Lower lobe of right lung (tissue), 2 donors: ENCODE results near the gene MSGN1. TPM values are rescaled to one million over a fixed set of nuclear protein-coding genes. Genes with fewer than 3 reads are reported as not detected.

ENCODE experiments used
- ATAC-seq, 2 donors: fragments of 200-7000 bp; cut with Tn5 transposase; one replicate each; pipeline ENCODE4 v1.9.1; 2020 to 2022; ENCODE audit warnings: mild to moderate bottlenecking in 2 of 2, moderate library complexity in 2 of 2
- DNase-seq: peaks from one replicate; pipeline ENCODE4 v3.0.0-alpha.2; 2020
- H3K27ac ChIP-seq: fragments of 200-600 bp; one replicate; pipeline ENCODE4 v1.8.0; 2022
- H3K27me3 ChIP-seq: fragments of 200-600 bp; one replicate; pipeline ENCODE4 v1.8.0; 2022; ENCODE audit warnings: low read depth
- H3K36me3 ChIP-seq: fragments of 200-600 bp; one replicate; pipeline ENCODE4 v1.8.0; 2022; ENCODE audit warnings: mild to moderate bottlenecking
- H3K4me1 ChIP-seq: fragments of 200-600 bp; one replicate; pipeline ENCODE4 v1.8.0; 2022
- H3K4me3 ChIP-seq: fragments of 200-600 bp; one replicate; pipeline ENCODE4 v1.8.0; 2022; ENCODE audit warnings: mild to moderate bottlenecking
- H3K9me3 ChIP-seq: fragments of 200-600 bp; one replicate; pipeline ENCODE4 v1.8.0; 2022
- intact Hi-C: fragments of 100-400 bp; cut with DNase I; formaldehyde crosslinking; loops from one replicate; pipeline ENCODE4 v1.11.0; 2022
- total RNA-seq: library from RNA; stranded (reverse); fragmentation: NEBNext Ultra II Directional; extraction: Animal tissue kit (Norgen Biotek cat#: 25700); gene quantifications from one replicate; pipeline ENCODE4 v1.2.1, GENCODE V29; 2021
- TF ChIP-seq, protein P1 (sequence below): fragments of 200-600 bp; IDR thresholded peaks from one replicate; pipeline ENCODE4 v1.8.0; 2022; ENCODE audit warnings: antibody characterized with exemption, mild to moderate bottlenecking
- donor health status: DM: no; HTN: yes; CAD: no; lungs with severe emphysema.

MSGN1 gene
- total RNA-seq, 1 donor from 2014 or later: not detected

GRCh38 chr2:17827316-17827715, 11.1 kb downstream of the MSGN1 start:
- ATAC-seq: no peak
- TF ChIP-seq, protein P1, sequence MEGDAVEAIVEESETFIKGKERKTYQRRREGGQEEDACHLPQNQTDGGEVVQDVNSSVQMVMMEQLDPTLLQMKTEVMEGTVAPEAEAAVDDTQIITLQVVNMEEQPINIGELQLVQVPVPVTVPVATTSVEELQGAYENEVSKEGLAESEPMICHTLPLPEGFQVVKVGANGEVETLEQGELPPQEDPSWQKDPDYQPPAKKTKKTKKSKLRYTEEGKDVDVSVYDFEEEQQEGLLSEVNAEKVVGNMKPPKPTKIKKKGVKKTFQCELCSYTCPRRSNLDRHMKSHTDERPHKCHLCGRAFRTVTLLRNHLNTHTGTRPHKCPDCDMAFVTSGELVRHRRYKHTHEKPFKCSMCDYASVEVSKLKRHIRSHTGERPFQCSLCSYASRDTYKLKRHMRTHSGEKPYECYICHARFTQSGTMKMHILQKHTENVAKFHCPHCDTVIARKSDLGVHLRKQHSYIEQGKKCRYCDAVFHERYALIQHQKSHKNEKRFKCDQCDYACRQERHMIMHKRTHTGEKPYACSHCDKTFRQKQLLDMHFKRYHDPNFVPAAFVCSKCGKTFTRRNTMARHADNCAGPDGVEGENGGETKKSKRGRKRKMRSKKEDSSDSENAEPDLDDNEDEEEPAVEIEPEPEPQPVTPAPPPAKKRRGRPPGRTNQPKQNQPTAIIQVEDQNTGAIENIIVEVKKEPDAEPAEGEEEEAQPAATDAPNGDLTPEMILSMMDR: no peak
- DNase-seq: no peak
- H3K27me3 ChIP-seq: peaks cover 12% of the 10 kb centered on the region
- intact Hi-C loops: no loop called here
- H3K27ac ChIP-seq: no peak overlapping the region
- no peak overlapping the region for H3K4me3 ChIP-seq
- no peaks in the 10 kb centered on the region for H3K36me3 ChIP-seq
- peaks cover 8% of the 10 kb centered on the region for H3K4me1 ChIP-seq
- no peaks in the 10 kb centered on the region for H3K9me3 ChIP-seq

DNA sequence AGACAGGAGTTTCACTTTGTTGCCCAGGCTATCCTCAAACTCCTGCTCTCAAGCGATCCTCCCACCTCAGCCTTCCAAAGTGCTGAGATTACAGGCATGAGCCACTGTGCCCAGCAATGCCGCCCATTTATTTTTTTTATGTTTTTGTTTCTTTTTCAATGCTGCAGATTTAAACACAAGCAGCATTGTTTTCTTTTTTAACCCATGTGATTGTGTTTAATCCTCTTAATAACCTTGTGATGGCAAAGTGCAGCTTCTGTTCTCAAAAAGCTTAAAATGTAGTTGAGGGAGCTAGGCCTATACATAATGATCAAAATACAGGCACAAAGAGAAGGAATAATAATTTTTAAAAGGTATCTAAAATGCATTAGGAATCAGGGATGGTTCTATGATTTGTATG, 11.5 kb downstream of the MSGN1 start:
- DNase-seq: no peak
- H3K4me1 ChIP-seq: peaks cover 4% of the 10 kb centered on the region
- no peak overlapping the region for H3K4me3 ChIP-seq
- TF ChIP-seq, protein P1: no peak
- no peak for ATAC-seq
- peaks cover 12% of the 10 kb centered on the region for H3K27me3 ChIP-seq
- intact Hi-C loops: no loop called here
- H3K27ac ChIP-seq: no peak overlapping the region
- no peaks in the 10 kb centered on the region for H3K9me3 ChIP-seq
- no peaks in the 10 kb centered on the region for H3K36me3 ChIP-seq

- Histone ChIP-seq H3K27me3 (peaks cover 12% of the 10 kb centered on the region), H3K36me3 (no peaks in the 10 kb centered on the region), H3K27ac (no peak overlapping the region), H3K4me3 (no peak overlapping the region), H3K9me3 (no peaks in the 10 kb centered on the region), H3K4me1 (no peaks in the 10 kb centered on the region)
- peak; percentile 73 for DNase-seq
- peak; percentile 88 to 94 for ATAC-seq
- TF ChIP-seq, protein P1: peak; percentile 87
- intact Hi-C loops: no loop called here
Measured at GRCh38 chr2:17830053-17831034, 14.1 kb downstream of the MSGN1 start.

GRCh38 chr2:17835516-17835915, 19.3 kb downstream of the MSGN1 start:
- intact Hi-C loops: no loop called here
- TF ChIP-seq, protein P1: no peak
- ATAC-seq (no peak), DNase-seq (no peak)
- no peaks in the 10 kb centered on the region for H3K9me3 ChIP-seq
- peaks cover 5% of the 10 kb centered on the region for H3K27me3 ChIP-seq
- H3K4me1 ChIP-seq: no peaks in the 10 kb centered on the region
- H3K27ac ChIP-seq: no peak overlapping the region
- no peak overlapping the region for H3K4me3 ChIP-seq
- H3K36me3 ChIP-seq: no peaks in the 10 kb centered on the region

DNA sequence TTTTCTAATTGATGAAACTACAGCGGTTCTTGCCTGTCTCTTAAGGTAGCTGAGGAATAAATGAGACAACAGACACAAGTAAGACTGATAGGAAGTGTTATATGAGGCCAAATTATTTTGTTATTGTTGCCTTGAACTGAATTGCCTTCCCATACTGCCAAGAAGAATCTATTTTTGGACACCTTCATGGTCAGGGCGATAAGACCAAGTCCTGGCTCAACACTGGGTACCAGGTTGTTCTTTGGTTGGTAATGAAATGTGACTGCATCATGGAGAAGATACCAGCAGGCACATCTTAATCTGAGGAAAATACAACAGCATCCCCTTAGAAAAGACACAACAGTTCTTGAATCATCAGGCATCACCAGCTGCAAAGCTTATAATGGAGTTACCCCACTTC, 23.7 kb downstream of the MSGN1 start:
- H3K27me3 ChIP-seq: no peaks in the 10 kb centered on the region
- no peaks in the 10 kb centered on the region for H3K4me1 ChIP-seq
- H3K36me3 ChIP-seq: no peaks in the 10 kb centered on the region
- intact Hi-C loops: no loop called here
- no peak overlapping the region for H3K4me3 ChIP-seq
- H3K27ac ChIP-seq: no peak overlapping the region
- DNase-seq (no peak), ATAC-seq (no peak)
- H3K9me3 ChIP-seq: no peaks in the 10 kb centered on the region
- TF ChIP-seq, protein P1: no peak
